HK-2 (cell line): ENCODE results near the gene ELAPOR1.

ENCODE experiments used
- DNase-seq: peaks from one replicate; pipeline ENCODE4 v3.0.0-alpha.2; 2018; ENCODE audit not compliant: unreplicated experiment

ELAPOR1 gene, protein sequence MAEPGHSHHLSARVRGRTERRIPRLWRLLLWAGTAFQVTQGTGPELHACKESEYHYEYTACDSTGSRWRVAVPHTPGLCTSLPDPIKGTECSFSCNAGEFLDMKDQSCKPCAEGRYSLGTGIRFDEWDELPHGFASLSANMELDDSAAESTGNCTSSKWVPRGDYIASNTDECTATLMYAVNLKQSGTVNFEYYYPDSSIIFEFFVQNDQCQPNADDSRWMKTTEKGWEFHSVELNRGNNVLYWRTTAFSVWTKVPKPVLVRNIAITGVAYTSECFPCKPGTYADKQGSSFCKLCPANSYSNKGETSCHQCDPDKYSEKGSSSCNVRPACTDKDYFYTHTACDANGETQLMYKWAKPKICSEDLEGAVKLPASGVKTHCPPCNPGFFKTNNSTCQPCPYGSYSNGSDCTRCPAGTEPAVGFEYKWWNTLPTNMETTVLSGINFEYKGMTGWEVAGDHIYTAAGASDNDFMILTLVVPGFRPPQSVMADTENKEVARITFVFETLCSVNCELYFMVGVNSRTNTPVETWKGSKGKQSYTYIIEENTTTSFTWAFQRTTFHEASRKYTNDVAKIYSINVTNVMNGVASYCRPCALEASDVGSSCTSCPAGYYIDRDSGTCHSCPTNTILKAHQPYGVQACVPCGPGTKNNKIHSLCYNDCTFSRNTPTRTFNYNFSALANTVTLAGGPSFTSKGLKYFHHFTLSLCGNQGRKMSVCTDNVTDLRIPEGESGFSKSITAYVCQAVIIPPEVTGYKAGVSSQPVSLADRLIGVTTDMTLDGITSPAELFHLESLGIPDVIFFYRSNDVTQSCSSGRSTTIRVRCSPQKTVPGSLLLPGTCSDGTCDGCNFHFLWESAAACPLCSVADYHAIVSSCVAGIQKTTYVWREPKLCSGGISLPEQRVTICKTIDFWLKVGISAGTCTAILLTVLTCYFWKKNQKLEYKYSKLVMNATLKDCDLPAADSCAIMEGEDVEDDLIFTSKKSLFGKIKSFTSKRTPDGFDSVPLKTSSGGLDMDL

DNA sequence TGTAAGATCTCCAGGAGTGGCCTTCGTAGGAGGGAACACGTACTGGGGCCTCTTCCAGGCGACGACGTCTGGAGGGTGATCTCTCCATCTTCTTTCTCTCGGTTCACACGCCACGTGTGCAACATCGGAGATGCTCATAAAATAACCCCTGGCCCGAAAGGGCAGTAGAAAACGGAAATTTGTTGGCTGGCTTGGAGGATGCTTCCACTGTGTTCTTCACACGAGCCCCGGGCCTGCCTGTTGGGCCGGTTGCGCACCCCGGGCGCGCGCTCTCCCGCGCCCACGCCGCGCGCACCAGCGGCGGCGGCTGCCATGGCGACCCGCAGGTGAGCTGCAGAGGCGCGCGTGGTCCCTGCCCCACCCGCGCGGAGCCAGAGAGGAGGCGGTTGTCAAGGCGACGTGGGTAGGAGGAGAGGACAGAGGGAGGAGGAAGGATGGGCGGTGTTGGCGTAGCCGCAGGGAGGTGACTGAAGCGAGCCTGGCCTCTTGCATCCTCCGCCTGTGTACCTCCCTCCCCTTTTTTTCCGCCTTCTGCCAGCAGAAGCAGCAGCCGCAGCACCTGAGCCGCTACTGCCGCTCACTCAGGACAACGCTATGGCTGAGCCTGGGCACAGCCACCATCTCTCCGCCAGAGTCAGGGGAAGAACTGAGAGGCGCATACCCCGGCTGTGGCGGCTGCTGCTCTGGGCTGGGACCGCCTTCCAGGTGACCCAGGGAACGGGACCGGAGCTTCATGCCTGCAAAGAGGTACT lies at the start of gene ELAPOR1:
Gene ELAPOR1, plus strand, starts transcription at position 526 of the 752 bp plus-strand sequence. Its CDS starts 69 bp downstream, at position 595.
- no peak for DNase-seq

DNA sequence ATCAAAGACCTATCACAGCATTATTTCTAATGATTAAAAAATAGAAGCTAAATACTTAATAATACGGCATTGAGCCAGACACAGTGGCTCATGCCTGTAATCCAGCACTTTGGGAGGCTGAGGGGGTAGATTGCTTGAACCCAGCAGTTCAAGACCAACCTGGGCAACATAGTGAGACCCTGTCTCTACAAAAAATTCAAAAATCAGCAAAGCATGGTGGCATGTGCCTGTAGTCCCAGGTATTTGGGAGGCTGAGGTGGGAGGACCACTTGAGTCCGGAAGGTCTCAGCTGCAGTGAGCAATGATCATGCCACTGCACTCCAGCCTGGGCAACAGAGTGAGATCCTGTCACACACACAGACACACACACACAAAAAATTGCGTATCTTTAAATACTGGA lies 48.8 kb upstream of the ELAPOR1 start:
- DNase-seq: no peak

GRCh38 chr1:109067883-109068282 lies 46.0 kb upstream of the ELAPOR1 start:
- no peak for DNase-seq

GRCh38 chr1:109069294-109069693 lies 44.6 kb upstream of the ELAPOR1 start:
- no peak for DNase-seq

DNA sequence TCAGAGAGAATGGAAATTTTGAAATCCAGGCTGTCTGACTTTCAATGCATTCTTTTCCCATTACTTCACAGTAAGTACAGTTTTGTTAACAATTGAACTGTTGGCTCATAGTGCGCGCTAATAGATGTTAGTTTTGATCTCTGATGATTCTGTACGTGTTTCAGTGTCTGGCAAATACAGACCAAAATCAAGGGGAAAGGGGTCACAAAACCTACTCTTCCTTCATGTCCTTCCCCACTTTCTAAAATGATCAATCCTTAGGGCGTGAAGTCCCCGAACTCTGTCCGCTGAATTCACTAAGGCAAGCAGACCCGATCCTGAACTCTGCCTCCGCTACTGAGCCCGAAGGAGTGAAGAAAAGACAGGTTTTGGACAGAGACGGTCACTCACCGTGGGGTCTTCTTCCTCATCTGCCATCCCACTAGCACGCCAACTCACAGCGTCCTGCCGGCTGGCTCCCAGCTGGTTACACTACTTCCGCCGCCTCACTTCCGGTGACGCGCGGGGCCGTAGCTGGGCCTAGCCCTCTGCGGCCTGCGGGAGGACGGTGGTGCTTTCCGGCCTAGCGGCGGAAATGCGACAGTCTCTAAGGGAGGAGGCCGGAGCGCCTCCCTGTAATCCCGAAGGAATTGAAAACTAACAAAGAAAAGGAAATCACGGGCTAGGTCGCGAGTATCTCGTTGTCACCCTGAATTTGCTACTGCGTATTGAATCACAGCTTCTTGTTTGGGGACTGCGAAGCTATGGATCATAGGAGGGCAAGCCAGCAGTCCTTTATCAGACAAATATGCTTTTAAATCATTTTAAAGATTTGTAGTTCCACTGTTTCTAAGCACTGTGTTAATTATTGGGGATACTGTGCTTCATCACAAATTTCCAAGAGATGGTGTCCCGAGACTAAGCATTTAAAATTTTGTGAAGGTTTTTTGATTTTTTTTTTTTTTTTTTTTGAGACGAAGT lies 38.1 kb upstream of the ELAPOR1 start, which contains the start of gene TAF13:
Gene TAF13, minus strand, starts transcription at position 473 of the 960 bp plus-strand sequence. Its CDS starts 56 bp downstream, at position 417.
- DNase-seq: peak; percentile 93

DNA sequence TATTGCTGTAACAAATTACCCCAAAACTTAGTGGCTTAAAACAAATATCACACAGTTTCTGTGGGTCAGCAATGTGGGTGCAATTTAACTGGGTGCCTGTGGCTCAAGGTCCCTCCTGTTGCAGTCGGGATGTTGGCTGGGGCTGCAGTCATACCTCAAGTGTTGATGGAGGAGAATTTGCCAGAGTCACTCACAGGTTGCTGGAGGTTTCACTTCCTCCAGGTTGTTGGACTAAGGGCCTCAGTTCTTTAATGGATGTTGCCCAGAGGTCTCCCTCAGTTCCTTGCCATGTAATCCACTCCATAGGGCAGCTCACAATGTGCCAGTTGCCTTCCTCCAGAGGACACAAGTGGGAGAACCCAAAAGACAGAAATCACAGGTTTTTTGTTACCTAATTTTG lies 35.6 kb upstream of the ELAPOR1 start:
- DNase-seq: no peak

DNA sequence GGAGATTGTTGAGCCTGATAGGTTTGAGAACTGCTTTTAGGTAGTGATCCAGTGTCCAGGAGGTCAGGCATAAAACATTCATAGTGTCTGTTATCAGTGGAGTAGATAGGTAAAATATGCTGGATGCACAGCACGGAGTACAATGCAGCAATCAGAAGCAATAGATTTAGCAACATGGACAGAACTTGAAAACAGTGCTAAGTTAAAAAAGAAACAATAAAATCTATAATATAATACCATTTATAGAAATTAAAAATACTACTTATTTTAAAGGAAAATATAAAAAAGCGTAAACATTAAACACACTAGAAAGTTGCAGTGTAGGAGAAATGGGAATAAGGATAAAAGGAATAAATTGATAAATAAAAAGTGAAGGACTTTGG lies 34.7 kb upstream of the ELAPOR1 start:
- no peak for DNase-seq

- DNase-seq: no peak
Observed at GRCh38 chr1:109080441-109081082, 33.4 kb upstream of the ELAPOR1 start.

DNA sequence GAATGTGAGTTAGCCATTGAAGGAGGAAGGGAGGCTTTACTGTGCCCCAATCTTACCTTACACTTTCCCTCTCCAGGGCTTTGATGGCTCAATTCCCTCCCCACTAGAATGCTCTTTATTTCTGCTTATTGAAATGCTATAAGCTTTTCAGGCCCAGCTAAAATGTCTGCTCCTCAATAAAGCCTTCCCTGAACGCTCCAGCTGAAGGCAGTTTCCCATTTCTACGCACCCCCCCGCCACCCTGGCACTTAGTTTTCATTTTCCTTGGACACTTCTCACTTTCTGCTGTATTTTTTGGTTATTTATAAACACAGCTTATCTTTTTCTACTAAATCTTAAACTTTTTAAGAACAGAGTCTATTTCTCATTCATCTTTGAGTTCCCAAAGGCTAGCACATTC lies 30.4 kb upstream of the ELAPOR1 start:
- DNase-seq: no peak

- no peak for DNase-seq
Observed at GRCh38 chr1:109083923-109084322, 30.0 kb upstream of the ELAPOR1 start.

GRCh38 chr1:109084563-109085517 lies 29.1 kb upstream of the ELAPOR1 start:
- peak; percentile 59 for DNase-seq

- DNase-seq: peak; percentile 67
Observed at GRCh38 chr1:109089242-109090015, 24.5 kb upstream of the ELAPOR1 start.

- DNase-seq: peak; percentile 90
Observed at GRCh38 chr1:109090196-109091077, 23.5 kb upstream of the ELAPOR1 start, which contains the start of gene TMEM167B. Gene TMEM167B (plus strand): TSS chr1:109090764. CDS start chr1:109090873, 109 bp downstream.

GRCh38 chr1:109091078-109091838 lies 22.7 kb upstream of the ELAPOR1 start:
- no peak for DNase-seq

DNA sequence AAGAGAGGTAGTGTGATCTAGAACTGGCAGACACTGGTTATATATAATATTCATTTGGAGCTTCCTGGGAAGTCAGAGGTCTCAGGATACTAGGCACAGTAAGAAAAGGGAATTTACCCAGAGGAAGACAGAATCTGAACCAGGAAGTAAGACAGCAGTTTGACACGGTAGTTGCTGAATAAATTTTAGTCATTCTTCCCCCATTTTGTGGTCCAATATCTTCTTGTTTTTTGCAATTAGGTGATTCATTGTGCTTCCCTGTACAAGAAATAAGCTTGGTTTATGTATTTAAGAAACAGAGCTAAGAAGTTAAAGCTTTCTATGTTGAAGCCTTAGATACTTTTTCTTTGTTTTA lies 22.1 kb upstream of the ELAPOR1 start:
- DNase-seq: no peak

DNA sequence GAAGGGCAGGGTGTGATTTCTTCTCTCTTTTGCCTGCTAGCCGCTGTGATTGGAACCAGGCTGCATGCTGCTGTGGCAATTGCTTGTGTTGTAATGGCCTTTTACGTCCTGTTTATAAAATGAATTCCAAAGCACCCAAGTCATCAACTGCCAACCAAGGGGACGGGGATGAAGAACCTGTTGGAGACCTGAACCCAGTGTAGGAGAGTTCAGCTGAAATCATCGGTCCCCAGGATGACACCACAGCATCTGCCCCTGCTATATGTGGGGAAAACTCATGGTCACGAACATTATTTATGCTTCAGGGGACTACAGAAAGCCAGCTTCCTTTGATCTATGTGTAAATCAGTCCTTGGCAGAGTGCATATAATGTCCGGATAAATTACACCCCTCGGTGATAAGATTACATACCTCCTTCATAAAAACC lies 19.5 kb upstream of the ELAPOR1 start:
- DNase-seq: no peak
